H1 (cell line): ENCODE measurements around the gene MTMR4. TPM values are rescaled to one million over a fixed set of nuclear protein-coding genes. Genes with fewer than 3 reads are reported as not detected.

Experiments used
- CTCF ChIA-PET: fragments of 300-600 bp; sonication (Branson Sonifier 250); formaldehyde crosslinking; loops from one replicate; lab custom pipeline; 2021; ENCODE audit not compliant: partially characterized antibody; lab: Charles Lee
- POLR2A ChIA-PET: fragments of 300-600 bp; sonication (Branson Sonifier 250); formaldehyde crosslinking; loops from one replicate; lab custom pipeline; 2021; ENCODE audit warnings: inconsistent platforms; ENCODE audit not compliant: partially characterized antibody; lab: Charles Lee
- DNase-seq, 2 experiments: peaks; one replicate each; pipeline versions ENCODE4 v3.0.0 to v3.0.0-alpha.2; 2010 to 2022; ENCODE audit warnings: low spot score in 2 of 2, low read depth in 1 of 2, mixed read lengths in 1 of 2
- FAIRE-seq: peaks from 2 replicates; lab custom pipeline; 2011; peaks lifted over from hg19 to GRCh38; lab: Jason Lieb, UNC
- H2AFZ ChIP-seq: 2 replicates; pipeline ENCODE4 v1.8.1; 2012; ENCODE audit warnings: low read length, inconsistent platforms
- H2AK5ac ChIP-seq: 2 replicates; pipeline ENCODE4 v1.6.1; 2013; ENCODE audit warnings: low read depth, low read length
- H2BK120ac ChIP-seq: replicated peaks from 2 replicates; pipeline ENCODE3; 2013; ENCODE audit warnings: low read depth, low read length, inconsistent platforms
- H2BK12ac ChIP-seq: 2 replicates; pipeline ENCODE4 v1.6.1; 2013; ENCODE audit warnings: low read depth, low read length
- H2BK15ac ChIP-seq: 2 replicates; pipeline ENCODE4 v1.6.1; 2013; ENCODE audit warnings: low read length
- H2BK20ac ChIP-seq: 2 replicates; pipeline ENCODE4 v1.6.1; 2013; ENCODE audit warnings: low read length
- H2BK5ac ChIP-seq: 2 replicates; pipeline ENCODE4 v1.6.1; 2013; ENCODE audit warnings: low read depth, low read length
- H3K14ac ChIP-seq: 2 replicates; pipeline ENCODE4 v1.6.1; 2013; ENCODE audit warnings: inconsistent platforms; ENCODE audit not compliant: insufficient read length
- H3K18ac ChIP-seq: 2 replicates; pipeline ENCODE4 v1.6.1; 2013; ENCODE audit warnings: low read length; ENCODE audit errors: extremely low read depth
- H3K23ac ChIP-seq: 2 replicates; pipeline ENCODE4 v1.6.1; 2013; ENCODE audit warnings: inconsistent platforms; ENCODE audit not compliant: insufficient read length
- H3K23me2 ChIP-seq: 2 replicates; pipeline ENCODE4 v1.6.1; 2013; ENCODE audit warnings: low read depth, low read length
- H3K27ac ChIP-seq: 2 replicates; pipeline ENCODE4 v1.6.1; 2011; ENCODE audit warnings: low read depth, low read length, inconsistent platforms
- H3K27me3 ChIP-seq, 4 experiments: replicated peaks in 1 of 4; 1 replicate in 1 of 4; 2 replicates in 3 of 4; pipeline versions ENCODE4 v1.6.1 to v1.8.1; 2011 to 2013; ENCODE audit warnings: low read length in 3 of 4, mild to moderate bottlenecking in 3 of 4, inconsistent platforms in 2 of 4, mixed read lengths in 2 of 4, moderate library complexity in 1 of 4; ENCODE audit not compliant: control insufficient read depth in 3 of 4, insufficient read depth in 3 of 4; ENCODE audit errors: extremely low read depth in 1 of 4
- H3K36me3 ChIP-seq, 4 experiments: 2 replicates each; pipeline versions ENCODE4 v1.6.1 to v1.8.1; 2011 to 2013; ENCODE audit warnings: mild to moderate bottlenecking in 4 of 4, low read length in 3 of 4, moderate library complexity in 2 of 4, control low read depth in 1 of 4, inconsistent platforms in 1 of 4; ENCODE audit not compliant: insufficient read depth in 4 of 4, control insufficient read depth in 2 of 4
- H3K4ac ChIP-seq: replicated peaks from 2 replicates; pipeline ENCODE3; 2013; ENCODE audit warnings: low read length, low read depth, mixed read lengths, inconsistent platforms; ENCODE audit not compliant: insufficient read length
- H3K4me1 ChIP-seq, 4 experiments: replicated peaks in 1 of 4; 1 replicate in 1 of 4; 2 replicates in 3 of 4; pipeline versions ENCODE4 v1.6.1 to v1.8.1; 2011 to 2013; ENCODE audit warnings: low read length in 3 of 4, inconsistent platforms in 2 of 4, mixed read lengths in 1 of 4; ENCODE audit not compliant: insufficient read depth in 4 of 4, control insufficient read depth in 3 of 4
- H3K4me2 ChIP-seq, 2 experiments: 2 replicates each; pipeline versions ENCODE4 v1.6.1 to v1.8.1; 2011 to 2013; ENCODE audit warnings: low read depth in 2 of 2, low read length in 2 of 2, control low read depth in 1 of 2, inconsistent platforms in 1 of 2, mild to moderate bottlenecking in 1 of 2; ENCODE audit not compliant: insufficient read depth in 1 of 2
- H3K4me3 ChIP-seq, 4 experiments: fragments of 200-600, 300-600 bp in 1 of 4; sonication (generic), shearing (Covaris generic), sonication (Bioruptor Twin) in 1 of 4; 2 replicates each; pipeline versions ENCODE4 v1.5.1 to v1.8.1; 2011 to 2016; ENCODE audit warnings: low read length in 4 of 4, low read depth in 3 of 4, control low read depth in 2 of 4, inconsistent platforms in 2 of 4, mild to moderate bottlenecking in 2 of 4, mixed read lengths in 1 of 4, moderate library complexity in 1 of 4; ENCODE audit not compliant: insufficient read depth in 2 of 4; ENCODE audit errors: extremely low read depth in 1 of 4
- H3K56ac ChIP-seq: replicated peaks from 2 replicates; pipeline ENCODE3; 2013; ENCODE audit warnings: low read depth, mild to moderate bottlenecking, mixed read lengths, low read length, inconsistent platforms; ENCODE audit not compliant: insufficient read length
- H3K79me1 ChIP-seq: 2 replicates; pipeline ENCODE4 v1.6.1; 2013; ENCODE audit warnings: low read depth, low read length, control low read depth
- H3K79me2 ChIP-seq, 2 experiments: 2 replicates each; pipeline versions ENCODE4 v1.6.1 to v1.8.1; 2012 to 2013; ENCODE audit warnings: low read length in 2 of 2, mild to moderate bottlenecking in 2 of 2, inconsistent platforms in 1 of 2; ENCODE audit not compliant: insufficient read depth in 2 of 2, control insufficient read depth in 1 of 2
- H3K9ac ChIP-seq, 4 experiments: replicated peaks in 1 of 4; 1 replicate in 1 of 4; 2 replicates in 3 of 4; pipeline versions ENCODE4 v1.6.1 to v1.8.1; 2011 to 2013; ENCODE audit warnings: low read depth in 3 of 4, low read length in 3 of 4, control low read depth in 2 of 4, mild to moderate bottlenecking in 2 of 4, moderate library complexity in 2 of 4, inconsistent platforms in 1 of 4; ENCODE audit errors: extremely low read depth in 1 of 4
- H3K9me3 ChIP-seq, 2 experiments: 2 replicates each; pipeline versions ENCODE4 v1.6.1 to v1.8.1; 2012 to 2013; ENCODE audit warnings: mild to moderate bottlenecking in 2 of 2, moderate library complexity in 2 of 2, control low read depth in 1 of 2, inconsistent platforms in 1 of 2, low read depth in 1 of 2, low read length in 1 of 2, mixed read lengths in 1 of 2; ENCODE audit not compliant: insufficient read depth in 2 of 2
- H4K20me1 ChIP-seq, 2 experiments: replicated peaks in 1 of 2; 2 replicates each; pipeline versions ENCODE3 to v1.8.1; 2011 to 2013; ENCODE audit warnings: inconsistent platforms in 2 of 2, low read length in 2 of 2, mild to moderate bottlenecking in 1 of 2; ENCODE audit not compliant: insufficient read depth in 2 of 2, control insufficient read depth in 1 of 2
- H4K5ac ChIP-seq: 2 replicates; pipeline ENCODE4 v1.6.1; 2013; ENCODE audit warnings: low read length, low read depth, mixed read lengths, inconsistent platforms; ENCODE audit not compliant: insufficient read length
- H4K8ac ChIP-seq: 2 replicates; pipeline ENCODE4 v1.8.0; 2013; ENCODE audit warnings: mild to moderate bottlenecking, moderate library complexity, low read length, inconsistent platforms; ENCODE audit not compliant: insufficient read depth; ENCODE audit errors: extremely low read depth
- H4K91ac ChIP-seq: replicated peaks from 2 replicates; pipeline ENCODE3; 2013; ENCODE audit warnings: low read length, mixed read lengths, inconsistent platforms; ENCODE audit not compliant: insufficient read length
- ATF2 ChIP-seq: IDR thresholded peaks from 2 replicates; pipeline ENCODE4 v1.6.1; 2012; ENCODE audit warnings: low read length, inconsistent platforms
- CEBPB ChIP-seq: IDR thresholded peaks from 2 replicates; pipeline ENCODE4 v1.6.1; 2012; ENCODE audit warnings: low read depth, low read length
- EGR1 ChIP-seq: IDR thresholded peaks from 2 replicates; pipeline ENCODE4 v1.6.1; 2011; ENCODE audit warnings: low read depth, low read length, borderline replicate concordance
- EP300 ChIP-seq, 2 experiments: IDR thresholded peaks; 1 replicate in 1 of 2; 2 replicates in 1 of 2; pipeline ENCODE4 v1.6.1; 2011 to 2012; ENCODE audit warnings: low read depth in 2 of 2, low read length in 2 of 2, mild to moderate bottlenecking in 2 of 2, borderline replicate concordance in 1 of 2, inconsistent platforms in 1 of 2, moderate library complexity in 1 of 2
- FOSL1 ChIP-seq: IDR thresholded peaks from 2 replicates; pipeline ENCODE4 v1.6.1; 2011; ENCODE audit warnings: mild to moderate bottlenecking, low read depth, low read length, moderate library complexity; ENCODE audit not compliant: insufficient read depth
- HDAC2 ChIP-seq, 2 experiments: fragments of 300-600 bp in 1 of 2; sonication (generic) in 1 of 2; IDR thresholded peaks; 2 replicates each; pipeline ENCODE4 v1.6.1; 2011 to 2012; ENCODE audit warnings: low read depth in 2 of 2, low read length in 2 of 2, mild to moderate bottlenecking in 2 of 2, moderate library complexity in 2 of 2, borderline replicate concordance in 1 of 2, inconsistent platforms in 1 of 2
- KDM1A ChIP-seq: fragments of 200-600, 300-600 bp; sonication (generic); IDR thresholded peaks from 2 replicates; pipeline ENCODE4 v1.7.1; 2016; ENCODE audit warnings: mild to moderate bottlenecking, low read length, borderline replicate concordance
- KDM4A ChIP-seq: IDR thresholded peaks from one replicate; pipeline ENCODE4 v1.7.1; 2012; ENCODE audit warnings: low read depth, mild to moderate bottlenecking, moderate library complexity, low read length, inconsistent platforms; ENCODE audit not compliant: severe bottlenecking
- MAFK ChIP-seq: IDR thresholded peaks from 2 replicates; pipeline ENCODE4 v1.6.1; 2012; ENCODE audit warnings: low read depth, mild to moderate bottlenecking, improper control_type of control experiment, low read length
- RBBP5 ChIP-seq: IDR thresholded peaks from 2 replicates; pipeline ENCODE4 v1.7.1; 2012; ENCODE audit warnings: low read depth, mild to moderate bottlenecking, inconsistent platforms, low read length, moderate library complexity, borderline replicate concordance
- RFX5 ChIP-seq: IDR thresholded peaks from 2 replicates; pipeline ENCODE4 v1.6.1; 2011; ENCODE audit warnings: low read depth, low read length, improper control_type of control experiment, borderline replicate concordance
- TAF1 ChIP-seq: IDR thresholded peaks from 2 replicates; pipeline ENCODE4 v1.6.1; 2011; ENCODE audit warnings: mild to moderate bottlenecking, low read depth, low read length
- TCF12 ChIP-seq: IDR thresholded peaks from 2 replicates; pipeline ENCODE4 v1.6.1; 2011; ENCODE audit warnings: low read depth, mild to moderate bottlenecking, low read length
- polyA plus RNA-seq, 7 experiments: library from polyadenylated mRNA; depleted of rRNA in 3 of 7; stranded (reverse) in 5 of 7; unstranded in 2 of 7; fragments of >200 nt in 5 of 7; fragments of 200-250 nt in 2 of 7; gene quantifications; 1 replicate in 5 of 7; 2 replicates in 1 of 7; 4 replicates in 1 of 7; pipeline versions ENCODE4 v1.2.1 to v1.2.3, GENCODE V29; 2011 to 2013; ENCODE audit warnings: missing spikeins in 2 of 7, mixed read lengths in 2 of 7
- total RNA-seq: library from RNA; stranded (reverse); fragmentation: NEBNext Ultra II Directional; extraction: Animal tissue kit (Norgen Biotek cat#: 25700); gene quantifications from 2 replicates; pipeline ENCODE4 v1.2.1, GENCODE V29; 2021

Gene MTMR4
- total and polyA plus RNA-seq, 2 of the 8 experiments (the other 6 are each of a cell fraction or from before 2014, with no cell fraction given) = 15.9 to 39.2 TPM

DNA sequence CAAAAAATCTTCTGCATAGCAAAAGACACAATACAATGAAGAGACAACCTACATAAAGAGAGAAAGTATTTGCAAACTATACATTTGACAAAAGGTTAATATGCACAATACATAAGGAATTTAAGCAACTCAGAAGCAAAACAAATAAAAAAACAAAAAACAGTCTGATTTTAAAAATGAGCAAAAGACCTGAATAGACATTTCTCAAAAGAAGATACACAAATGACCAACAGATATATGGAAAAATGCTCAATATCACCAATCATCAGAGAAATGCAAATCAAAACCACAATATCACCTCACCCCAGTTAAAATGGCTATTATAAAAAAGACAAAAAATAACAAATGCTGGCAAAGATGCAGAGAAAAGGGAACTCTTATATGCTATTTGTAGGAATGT, 58.9 kb downstream of the MTMR4 start:
- no peak for TF ChIP-seq TAF1
- no peak for TF ChIP-seq FOSL1
- no peak for TF ChIP-seq ATF2
- TF ChIP-seq EP300 (IDR thresholded peaks at IDR 0.05; ENCODE audit: borderline replicate concordance in 1 of 2, low read depth in 2 of 2, low read length in 2 of 2) = no peak
- no peak for TF ChIP-seq TCF12
- TF ChIP-seq KDM4A = no peak
- TF ChIP-seq CEBPB = no peak
- no peak for TF ChIP-seq EGR1
- no peak for TF ChIP-seq RBBP5
- no peak for TF ChIP-seq HDAC2 (IDR thresholded peaks at IDR 0.05; ENCODE audit: borderline replicate concordance in 1 of 2, low read depth in 2 of 2, low read length in 2 of 2)
- no peak for TF ChIP-seq MAFK
- TF ChIP-seq KDM1A = no peak
- TF ChIP-seq RFX5 = no peak
- no peak overlapping the region for H4K91ac ChIP-seq
- H2BK20ac ChIP-seq = no peak overlapping the region
- H3K4me1 ChIP-seq = no peaks in the 10 kb centered on the region
- DNase-seq (no peak), FAIRE-seq (no peak)
- no peak overlapping the region for H2AK5ac ChIP-seq
- H3K36me3 ChIP-seq = no peaks in the 10 kb centered on the region
- H3K27me3 ChIP-seq = no peaks in the 10 kb centered on the region
- H2BK5ac ChIP-seq = no peak overlapping the region
- no peak overlapping the region for H3K4me3 ChIP-seq
- no peak overlapping the region for H3K4me2 ChIP-seq
- no peak overlapping the region for H2BK120ac ChIP-seq
- H2BK12ac ChIP-seq = no peak overlapping the region
- H4K20me1 ChIP-seq = no peaks in the 10 kb centered on the region
- no peak overlapping the region for H4K8ac ChIP-seq
- POLR2A ChIA-PET = no interaction called here
- no peak overlapping the region for H2AFZ ChIP-seq
- H3K79me1 ChIP-seq = no peaks in the 10 kb centered on the region
- H3K23me2 ChIP-seq = no peaks in the 10 kb centered on the region
- H3K56ac ChIP-seq = no peak overlapping the region
- no peaks in the 10 kb centered on the region for H3K9me3 ChIP-seq
- H3K27ac ChIP-seq = no peak overlapping the region
- H3K9ac ChIP-seq = no peak overlapping the region
- no peak overlapping the region for H4K5ac ChIP-seq
- H2BK15ac ChIP-seq = no peak overlapping the region
- no peak overlapping the region for H3K23ac ChIP-seq
- H3K14ac ChIP-seq = no peak overlapping the region
- H3K4ac ChIP-seq = no peak overlapping the region
- CTCF ChIA-PET = interaction anchor here (0.6 to 1.7 kb wide), 2 partner anchors 166 to 206 kb away, joined by 3 to 4 read pairs; no protein-coding TSS in a partner anchor
- no peak overlapping the region for H3K18ac ChIP-seq
- H3K79me2 ChIP-seq = no peaks in the 10 kb centered on the region
